ENCODE results near the gene TTC8. TPM values are rescaled to one million over a fixed set of nuclear protein-coding genes. Genes with fewer than 3 reads are reported as not detected.

TTC8 gene
- total and polyA plus RNA-seq, 7 donors = 1.6 to 4.7 (median 3.0) TPM

- Histone ChIP-seq H3K4me1 (no peaks in the 10 kb centered on the region), H3K4me3 (no peak overlapping the region), H3K27me3 (ENCODE audit: insufficient read depth in 3 of 3, low read length in 2 of 3) (no peaks in the 10 kb centered on the region), H3K27ac (no peak overlapping the region), H3K9me3 (no peaks in the 10 kb centered on the region), H3K36me3 (ENCODE audit: insufficient read depth in 1 of 2, low read depth in 1 of 2) (no peaks in the 10 kb centered on the region)
- no peak for TF ChIP-seq CTCF (IDR thresholded peaks at IDR 0.05)
- ATAC-seq (no peak), DNase-seq (no peak)
- intact Hi-C loops (cut with DNase I) = no loop called here
- WGBS, 3 donors = 66 to 72% (median 71%) methylated on average over 3 of the region's 3 CpGs
Observed at GRCh38 chr14:88829188-88829587, 4.7 kb downstream of the TTC8 start.

- no peaks in the 10 kb centered on the region for H3K4me1 ChIP-seq
Observed at GRCh38 chr14:88829685-88830302, 5.3 kb downstream of the TTC8 start.

GRCh38 chr14:88831284-88831683 lies 6.8 kb downstream of the TTC8 start:
- Histone ChIP-seq H3K27ac (no peak overlapping the region), H3K4me1 (no peaks in the 10 kb centered on the region), H3K9me3 (no peaks in the 10 kb centered on the region), H3K27me3 (ENCODE audit: insufficient read depth in 3 of 3, low read length in 2 of 3) (no peaks in the 10 kb centered on the region), H3K36me3 (ENCODE audit: insufficient read depth in 1 of 2, low read depth in 1 of 2) (no peaks in the 10 kb centered on the region), H3K4me3 (no peak overlapping the region)
- ATAC-seq (peak in 2 of 4 donors; percentile 52 to 70), DNase-seq (no peak)
- intact Hi-C loops (cut with DNase I) = no loop called here
- no peak for TF ChIP-seq CTCF (IDR thresholded peaks at IDR 0.05)

More at GRCh38 chr14:88829685-88830302, 5.3 kb downstream of the TTC8 start:
- DNase-seq (no peak), ATAC-seq (no peak)
- intact Hi-C loops (cut with DNase I) = no loop called here
- Histone ChIP-seq H3K27me3 (ENCODE audit: insufficient read depth in 3 of 3, low read length in 2 of 3) (no peaks in the 10 kb centered on the region), H3K27ac (no peak overlapping the region), H3K36me3 (ENCODE audit: insufficient read depth in 1 of 2, low read depth in 1 of 2) (no peaks in the 10 kb centered on the region), H3K9me3 (no peaks in the 10 kb centered on the region), H3K4me3 (no peak overlapping the region)
- TF ChIP-seq CTCF (IDR thresholded peaks at IDR 0.05) = no peak
- 74 to 79% (median 75%) methylated on average over 4 of the region's 4 CpGs for WGBS, 3 donors

GRCh38 chr14:88834883-88835431 lies 10.5 kb downstream of the TTC8 start:
- ATAC-seq (no peak), DNase-seq (no peak)
- no peak for TF ChIP-seq CTCF (IDR thresholded peaks at IDR 0.05)
- no peaks in the 10 kb centered on the region for H3K36me3 ChIP-seq (ENCODE audit: insufficient read depth in 1 of 2, low read depth in 1 of 2)
- H3K9me3 ChIP-seq = no peaks in the 10 kb centered on the region
- no peak overlapping the region for H3K27ac ChIP-seq
- intact Hi-C loops (cut with DNase I) = no loop called here
- H3K4me3 ChIP-seq = no peak overlapping the region
- no peaks in the 10 kb centered on the region for H3K4me1 ChIP-seq
- H3K27me3 ChIP-seq (ENCODE audit: insufficient read depth in 3 of 3, low read length in 2 of 3) = no peaks in the 10 kb centered on the region

- no peak overlapping the region for H3K27ac ChIP-seq
Observed at GRCh38 chr14:88835661-88836060, 11.2 kb downstream of the TTC8 start.

More at GRCh38 chr14:88835661-88836060, 11.2 kb downstream of the TTC8 start:
- no peak for TF ChIP-seq CTCF (IDR thresholded peaks at IDR 0.05)
- DNase-seq (no peak), ATAC-seq (no peak)
- no peaks in the 10 kb centered on the region for H3K4me1 ChIP-seq
- no peak overlapping the region for H3K4me3 ChIP-seq
- no peaks in the 10 kb centered on the region for H3K27me3 ChIP-seq (ENCODE audit: insufficient read depth in 3 of 3, low read length in 2 of 3)
- intact Hi-C loops (cut with DNase I) = no loop called here
- H3K9me3 ChIP-seq = no peaks in the 10 kb centered on the region
- H3K36me3 ChIP-seq (ENCODE audit: insufficient read depth in 1 of 2, low read depth in 1 of 2) = no peaks in the 10 kb centered on the region
